Dermis microvascular lymphatic vessel endothelial cell (primary cell): ENCODE results near the gene DNAJC3. TPM values are rescaled to one million over a fixed set of nuclear protein-coding genes. Genes with fewer than 3 reads are reported as not detected.
"Not testable (repeated sequence)": the region's sequence is repeated elsewhere in the genome, so short reads cannot be mapped to it uniquely, and the experiment has no call there.

ENCODE experiments used
- DNase-seq, 2 donors: peaks; one replicate each; pipeline versions ENCODE4 v3.0.0 to v3.0.0-alpha.2; 2010; ENCODE audit warnings: low read depth in 2 of 2
- total RNA-seq: library from RNA; depleted of rRNA; stranded (reverse); fragments of >200 nt; gene quantifications from 2 replicates; pipeline ENCODE4 v1.2.1, GENCODE V29; 2014

DNAJC3 gene
- total RNA-seq, 1 donor from 2014 or later: 51.5 TPM

- no peak for DNase-seq
Measured at GRCh38 chr13:95781016-95781415, 104.1 kb downstream of the DNAJC3 start.

- not testable (repeated sequence) for DNase-seq
Measured at GRCh38 chr13:95781940-95782339, 105.0 kb downstream of the DNAJC3 start.

GRCh38 chr13:95783747-95784146 lies 106.8 kb downstream of the DNAJC3 start:
- no peak for DNase-seq

DNA sequence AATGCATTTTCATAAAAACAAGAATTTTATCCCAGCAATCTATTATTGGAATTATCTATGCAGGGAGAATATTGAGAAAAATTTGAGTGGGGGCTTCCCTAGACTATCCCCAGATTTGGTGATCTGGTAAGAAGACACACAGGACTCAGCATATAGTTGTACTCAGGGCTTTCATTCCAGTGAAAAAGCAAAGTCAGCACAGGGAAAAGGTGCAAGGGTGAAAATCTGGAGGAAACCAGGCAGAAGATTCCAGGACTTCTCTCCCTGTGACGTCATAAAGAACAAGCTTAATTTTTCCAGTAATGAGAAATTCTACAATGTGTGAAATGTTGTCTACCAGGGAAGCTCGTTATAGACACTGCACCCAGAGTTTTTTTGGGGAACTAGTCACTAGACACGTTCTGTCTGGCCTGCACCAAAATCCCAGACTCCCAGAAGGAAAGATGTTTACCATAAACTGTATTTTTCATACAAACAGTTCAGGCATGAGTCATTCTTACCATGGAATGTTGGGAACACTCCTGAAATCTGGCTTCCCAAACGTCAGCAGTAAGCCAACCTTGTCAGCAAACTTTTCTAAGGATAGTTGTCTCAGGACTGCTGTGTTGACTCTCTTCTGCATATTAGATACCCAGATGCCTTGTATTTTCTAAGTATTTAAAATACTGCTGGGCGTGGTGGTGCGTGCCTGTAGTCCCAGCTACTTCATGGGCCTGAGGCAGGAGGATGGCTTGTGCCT lies 107.4 kb downstream of the DNAJC3 start:
- DNase-seq: peak; percentile 62 to 92

GRCh38 chr13:95784900-95785290 lies 108.0 kb downstream of the DNAJC3 start:
- DNase-seq: peak in 1 of 2 donors; percentile 42

GRCh38 chr13:95787356-95788099 lies 110.6 kb downstream of the DNAJC3 start:
- no peak for DNase-seq

DNA sequence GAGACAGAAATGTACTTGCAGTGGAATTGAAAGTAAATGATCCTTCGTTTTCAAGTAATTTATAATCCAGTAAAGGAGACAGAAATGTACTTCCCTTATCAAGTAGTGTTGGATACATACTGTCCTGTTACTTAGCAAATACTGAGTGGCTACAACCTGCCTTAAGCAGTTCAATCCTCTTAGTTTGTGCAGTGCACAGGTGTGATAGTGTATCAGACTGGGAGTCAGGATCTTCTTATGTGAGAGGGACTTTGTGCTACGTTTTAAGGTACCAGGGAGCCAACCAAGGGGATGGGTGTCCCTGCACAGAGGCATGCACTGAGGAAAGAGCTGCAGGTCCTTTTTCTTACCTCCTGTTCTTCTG lies 111.1 kb downstream of the DNAJC3 start:
- no peak for DNase-seq

- not testable (repeated sequence) for DNase-seq
Measured at GRCh38 chr13:95789315-95789714, 112.4 kb downstream of the DNAJC3 start.

DNA sequence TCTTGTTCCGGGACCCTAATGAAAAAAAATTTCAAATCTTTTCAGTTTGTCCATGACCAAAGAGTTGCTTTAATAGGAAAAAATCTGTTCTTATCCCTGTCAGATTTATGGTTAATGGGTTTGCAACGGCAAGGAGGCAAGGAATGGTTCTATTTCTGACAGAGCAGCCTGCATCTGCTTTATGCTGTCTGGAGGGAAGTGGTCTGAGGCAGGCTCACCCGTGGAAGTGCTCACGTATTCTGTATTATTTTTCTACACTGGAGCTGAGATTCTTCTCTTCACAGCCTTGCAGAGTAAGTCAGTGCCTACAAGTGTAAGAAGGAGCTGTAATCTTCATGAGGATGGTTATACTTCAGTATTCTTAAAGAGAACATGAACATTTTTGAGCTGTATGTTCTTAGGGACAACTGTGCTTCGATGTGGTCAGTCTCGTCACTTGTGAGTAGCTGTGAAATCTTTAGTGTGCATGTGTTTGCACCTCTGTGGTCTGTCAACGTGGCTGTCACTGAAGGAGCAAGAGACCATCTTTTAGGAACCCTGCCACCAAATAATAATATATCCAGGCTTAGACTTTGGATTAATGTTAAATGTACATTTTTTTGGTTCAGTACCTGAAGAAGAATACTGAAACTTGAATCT lies 114.3 kb downstream of the DNAJC3 start:
- no peak for DNase-seq

- no peak for DNase-seq
Measured at GRCh38 chr13:95793018-95793555, 116.1 kb downstream of the DNAJC3 start.

GRCh38 chr13:95793781-95794180 lies 116.8 kb downstream of the DNAJC3 start:
- DNase-seq: no peak

DNA sequence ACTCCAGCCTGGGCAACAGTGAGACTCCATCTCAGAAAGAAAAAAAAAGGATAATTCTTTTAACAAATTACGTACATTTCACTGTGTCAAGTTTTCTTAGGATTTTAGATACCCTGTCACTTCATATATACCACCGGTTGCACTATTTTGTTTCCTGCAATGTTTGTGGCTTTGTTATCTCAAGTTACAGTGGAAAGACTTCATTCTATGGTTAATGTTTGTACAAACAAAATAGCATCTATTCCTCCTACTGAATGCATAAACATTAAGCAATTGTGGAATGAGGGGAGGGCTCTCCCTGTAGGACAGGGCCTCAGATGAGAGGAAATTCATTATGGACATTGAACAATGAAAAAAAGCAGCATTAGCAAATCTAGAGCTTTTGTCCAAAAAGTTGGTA lies 120.1 kb downstream of the DNAJC3 start:
- DNase-seq: no peak

DNA sequence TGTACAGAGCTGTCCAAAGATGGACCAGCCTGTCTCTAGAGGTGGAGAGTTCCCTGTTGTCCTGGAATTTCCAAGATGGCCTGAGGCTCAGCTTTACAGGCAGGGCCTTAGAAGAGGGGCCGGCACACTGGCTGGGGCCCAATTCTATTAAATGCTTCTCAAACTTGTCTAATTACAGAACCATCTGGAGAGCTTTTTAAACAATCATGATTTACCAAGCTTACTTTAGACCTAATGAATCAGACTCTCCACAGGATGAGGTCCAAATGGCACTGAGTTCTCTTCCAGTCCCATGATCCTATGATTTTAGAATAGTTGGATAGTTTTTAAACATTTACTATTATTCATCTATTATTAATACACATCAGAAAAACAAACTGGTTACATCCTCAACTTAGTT lies 123.5 kb downstream of the DNAJC3 start:
- DNase-seq: no peak

DNA sequence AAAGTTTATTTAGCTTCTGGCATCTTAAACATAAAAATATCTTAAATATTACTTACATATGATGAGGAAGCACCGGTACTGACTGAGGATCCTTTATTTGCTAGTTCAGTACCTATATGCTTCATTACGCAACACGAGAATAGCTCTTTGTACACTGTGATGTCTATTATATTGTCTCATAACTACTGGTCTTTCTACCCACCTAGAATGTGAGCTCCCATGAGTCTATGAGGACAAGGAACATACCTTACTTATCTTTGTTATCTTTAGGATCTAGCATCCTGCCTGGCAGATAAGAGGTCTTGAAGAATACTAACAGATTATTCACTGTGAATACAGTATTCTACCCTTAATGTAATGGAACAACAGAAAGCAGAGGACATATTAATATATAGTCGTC lies 124.9 kb downstream of the DNAJC3 start:
- DNase-seq: no peak

GRCh38 chr13:95805921-95806320 lies 129.0 kb downstream of the DNAJC3 start:
- no peak for DNase-seq

GRCh38 chr13:95809429-95809828 lies 132.5 kb downstream of the DNAJC3 start:
- no peak for DNase-seq

- DNase-seq: no peak
Measured at GRCh38 chr13:95813139-95813538, 136.2 kb downstream of the DNAJC3 start.

GRCh38 chr13:95814495-95814894 lies 137.6 kb downstream of the DNAJC3 start:
- DNase-seq: no peak

DNA sequence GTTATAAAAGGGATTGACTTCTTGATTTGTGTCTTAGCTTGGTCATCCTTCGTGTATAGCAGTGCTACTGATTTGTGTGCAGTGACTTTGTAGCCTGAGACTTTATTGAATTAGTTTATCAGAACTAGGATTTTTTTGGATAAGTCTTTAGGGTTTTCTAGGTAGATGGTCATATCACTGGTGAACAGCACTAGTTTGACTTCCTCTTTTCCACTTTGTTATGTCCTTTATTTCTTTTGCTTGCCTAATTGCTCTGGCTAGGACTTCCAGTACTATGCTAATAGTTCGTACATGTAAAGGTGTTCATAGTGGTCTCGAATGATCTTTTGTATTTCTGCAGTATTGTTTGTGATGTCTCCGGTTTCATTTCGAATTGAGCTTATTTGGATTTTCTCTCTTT lies 145.4 kb downstream of the DNAJC3 start:
- DNase-seq: no peak

- no peak for DNase-seq
Measured at GRCh38 chr13:95833126-95833525, 156.2 kb downstream of the DNAJC3 start.

- DNase-seq: peak in 1 of 2 donors; percentile 83
Measured at GRCh38 chr13:95833719-95834118, 156.8 kb downstream of the DNAJC3 start.

DNA sequence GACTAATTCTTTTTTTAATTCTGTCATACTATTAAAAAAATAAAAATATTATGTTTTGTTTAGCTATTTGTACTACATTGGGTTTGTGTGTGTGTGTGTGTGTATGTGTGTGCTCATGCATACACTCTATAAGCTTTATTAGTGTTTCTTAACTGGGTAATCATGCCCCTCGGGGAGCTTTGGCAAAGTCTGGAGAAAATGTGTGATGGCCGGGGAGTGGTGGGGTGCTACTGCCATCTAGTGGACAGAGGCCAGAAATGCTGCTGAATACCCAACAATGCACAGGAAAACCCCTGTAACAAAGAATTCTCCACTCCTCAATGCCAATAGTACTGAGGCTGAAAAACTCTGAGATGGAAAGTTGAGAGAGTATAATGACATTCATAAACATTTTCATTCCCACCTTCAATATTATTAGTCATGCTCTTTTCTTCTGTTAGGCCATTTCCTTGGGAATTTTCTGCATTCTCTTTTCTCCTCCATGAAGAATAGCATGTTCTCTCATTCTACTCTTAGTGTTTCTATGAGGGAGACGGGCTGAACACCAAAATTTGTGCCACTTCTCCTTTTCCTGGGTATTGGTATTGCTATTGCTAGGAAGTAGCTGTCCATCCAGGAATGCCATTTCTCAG lies 157.3 kb downstream of the DNAJC3 start:
- DNase-seq: peak; percentile 33 to 74
